Esophagus mucosa (tissue), 1 donor: ENCODE data around the gene PELI3. TPM values are rescaled to one million over a fixed set of nuclear protein-coding genes. Genes with fewer than 3 reads are reported as not detected.
"Not testable (repeated sequence)": the region's sequence is repeated elsewhere in the genome, so short reads cannot be mapped to it uniquely, and the experiment has no call there.

Experiments
- ATAC-seq: fragments of 200-7000 bp; cut with Tn5 transposase; one replicate; pipeline ENCODE4 v1.9.1; 2020
- total RNA-seq: library from RNA; stranded (reverse); gene quantifications from one replicate; pipeline ENCODE4 v1.2.4, GENCODE V29; 2023
- donor health status: DM: yes; HTN: yes; CAD: no.

PELI3 gene
- total RNA-seq, 1 donor from 2014 or later, result 3.7 TPM

- no peak for ATAC-seq
These were observed 18.2 kb upstream of the PELI3 start for GRCh38 chr11:66448523-66448922.

GRCh38 chr11:66450560-66450959 lies 16.1 kb upstream of the PELI3 start:
- no peak for ATAC-seq

GRCh38 chr11:66451663-66452062 lies 15.0 kb upstream of the PELI3 start:
- no peak for ATAC-seq

- peak; percentile 75 for ATAC-seq
These were observed 12.5 kb upstream of the PELI3 start for GRCh38 chr11:66454247-66454646.

- no peak for ATAC-seq
These were observed 11.9 kb upstream of the PELI3 start for GRCh38 chr11:66454828-66455227.

- no peak for ATAC-seq
These were observed 8.9 kb upstream of the PELI3 start for GRCh38 chr11:66457826-66458225.

- ATAC-seq, result no peak
These were observed 7.4 kb upstream of the PELI3 start for GRCh38 chr11:66459138-66459778.

- no peak for ATAC-seq
These were observed 4.7 kb upstream of the PELI3 start for GRCh38 chr11:66462010-66462409.

- no peak for ATAC-seq
These were observed 3.8 kb upstream of the PELI3 start for GRCh38 chr11:66462911-66463310.

- ATAC-seq, result not testable (repeated sequence)
These were observed 2.6 kb upstream of the PELI3 start for GRCh38 chr11:66464116-66464515.

GRCh38 chr11:66464916-66465315 lies 1.8 kb upstream of the PELI3 start:
- ATAC-seq, result no peak

- no peak for ATAC-seq
These were observed 1.1 kb upstream of the PELI3 start for GRCh38 chr11:66465373-66466224.

GRCh38 chr11:66467034-66467659 lies 442 bp downstream of the PELI3 start:
- ATAC-seq, result peak; percentile 44

GRCh38 chr11:66467756-66468155 lies 1.1 kb downstream of the PELI3 start:
- no peak for ATAC-seq

- no peak for ATAC-seq
These were observed 2.0 kb downstream of the PELI3 start for GRCh38 chr11:66468691-66469090.

GRCh38 chr11:66469441-66469840 lies 2.7 kb downstream of the PELI3 start:
- ATAC-seq, result no peak

- no peak for ATAC-seq
These were observed 3.3 kb downstream of the PELI3 start for GRCh38 chr11:66470015-66470414.

- ATAC-seq, result no peak
These were observed 4.4 kb downstream of the PELI3 start for GRCh38 chr11:66471142-66471541.

GRCh38 chr11:66472054-66472453 lies 5.3 kb downstream of the PELI3 start:
- no peak for ATAC-seq

- no peak for ATAC-seq
These were observed 6.5 kb downstream of the PELI3 start for GRCh38 chr11:66473167-66473566.

GRCh38 chr11:66473608-66474515 lies 7.2 kb downstream of the PELI3 start:
- ATAC-seq, result peak; percentile 36

- ATAC-seq, result no peak
These were observed 8.9 kb downstream of the PELI3 start for GRCh38 chr11:66475349-66476172.
